GM15510 (cell line): ENCODE data around the gene PLPP1.

Source experiments
- POLR2A ChIP-seq: IDR thresholded peaks from 3 replicates; pipeline ENCODE4 v1.6.1; 2011; ENCODE audit warnings: borderline replicate concordance; ENCODE audit not compliant: insufficient read length; ENCODE audit errors: extremely low read depth

PLPP1 gene

GRCh38 chr5:55441107-55441771 is 93.5 kb downstream of the PLPP1 start:
- no peak for TF ChIP-seq POLR2A

DNA sequence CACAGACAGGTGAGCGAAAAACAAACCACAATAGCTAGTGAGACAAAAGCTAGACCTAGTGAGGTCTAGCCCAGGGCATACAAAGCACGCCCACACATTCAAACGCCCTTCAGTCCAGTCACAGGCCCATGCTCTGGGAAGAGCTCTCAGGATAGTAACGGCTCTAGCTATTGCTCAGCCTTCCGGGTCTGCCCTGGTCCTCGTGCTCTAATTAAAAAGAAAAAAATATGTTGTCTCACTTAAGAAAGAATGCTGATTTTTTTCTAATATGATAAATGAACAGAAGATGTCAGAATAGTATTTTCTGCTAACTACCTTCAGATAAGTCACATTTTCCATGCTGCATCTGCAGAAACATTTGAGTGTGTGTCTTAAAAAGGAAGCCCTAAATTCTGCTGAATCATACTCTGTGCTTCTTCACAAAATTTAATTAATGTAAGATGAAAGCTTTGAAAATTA is 94.5 kb downstream of the PLPP1 start:
- no peak for TF ChIP-seq POLR2A

GRCh38 chr5:55438998-55439397 is 95.8 kb downstream of the PLPP1 start:
- TF ChIP-seq POLR2A, result no peak

DNA sequence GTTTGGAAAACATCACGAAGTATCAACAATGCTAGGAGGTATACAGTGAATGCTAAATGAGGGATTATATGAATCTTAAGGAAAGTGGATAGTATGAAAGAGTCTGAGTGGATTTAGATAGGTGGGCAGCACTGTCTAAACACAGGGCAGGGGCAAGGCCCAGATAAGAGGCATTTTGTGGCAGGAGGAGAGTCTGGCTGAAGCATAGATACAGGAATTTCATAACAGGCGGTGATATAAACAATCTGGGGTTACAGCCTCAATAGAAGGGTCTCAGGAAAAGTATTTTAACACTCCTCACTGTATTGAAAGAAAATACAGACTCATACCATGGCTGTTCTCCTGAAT is 96.9 kb downstream of the PLPP1 start:
- TF ChIP-seq POLR2A, result no peak

GRCh38 chr5:55437452-55437851 is 97.3 kb downstream of the PLPP1 start:
- no peak for TF ChIP-seq POLR2A

GRCh38 chr5:55432549-55432948 is 102.2 kb downstream of the PLPP1 start:
- TF ChIP-seq POLR2A, result no peak

GRCh38 chr5:55429613-55430253 is 105.0 kb downstream of the PLPP1 start:
- TF ChIP-seq POLR2A, result no peak

DNA sequence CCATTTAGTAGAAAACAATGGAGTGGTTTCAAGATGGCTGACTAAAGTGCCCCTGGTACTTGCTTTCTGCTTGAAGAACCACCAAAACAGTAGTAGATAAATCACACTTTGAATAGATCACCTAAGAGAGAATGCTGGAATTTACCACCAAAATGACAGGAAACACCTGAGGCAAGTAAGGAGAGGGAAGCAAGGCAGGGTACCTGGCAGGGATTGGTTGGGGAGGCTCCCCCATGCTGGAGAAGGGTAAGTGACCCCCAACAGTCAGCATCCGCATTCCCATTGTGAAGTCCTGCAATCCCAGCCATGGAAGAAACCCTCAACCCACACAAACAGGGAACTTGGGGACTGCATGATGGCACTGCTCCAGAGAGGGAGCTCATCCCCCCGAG is 105.5 kb downstream of the PLPP1 start:
- no peak for TF ChIP-seq POLR2A

DNA sequence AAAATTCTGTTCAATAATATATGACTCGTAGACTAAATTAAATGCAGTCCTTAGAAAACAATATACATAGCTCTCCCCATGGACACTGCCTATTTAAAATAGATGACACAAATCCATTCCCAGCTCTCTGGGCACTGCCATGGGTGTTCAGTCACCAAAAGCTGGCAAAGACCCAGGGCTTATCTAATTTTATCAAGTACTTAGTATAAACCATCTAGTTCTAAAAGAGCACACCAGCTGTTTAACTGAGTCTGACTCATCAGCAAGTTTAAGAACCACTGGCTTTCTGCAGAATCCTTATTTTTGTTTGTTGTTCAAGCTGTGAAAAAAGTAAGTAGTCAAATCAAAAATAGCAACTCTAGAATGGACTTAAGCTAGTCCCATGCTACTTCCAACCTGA is 107.6 kb downstream of the PLPP1 start:
- no peak for TF ChIP-seq POLR2A

GRCh38 chr5:55426455-55426854 is 108.3 kb downstream of the PLPP1 start:
- no peak for TF ChIP-seq POLR2A

GRCh38 chr5:55421074-55421529 is 113.7 kb downstream of the PLPP1 start:
- TF ChIP-seq POLR2A, result no peak

GRCh38 chr5:55418994-55419968 is 115.5 kb downstream of the PLPP1 start:
- TF ChIP-seq POLR2A, result no peak

- no peak for TF ChIP-seq POLR2A
Measured at GRCh38 chr5:55416306-55416705, 118.5 kb downstream of the PLPP1 start.

DNA sequence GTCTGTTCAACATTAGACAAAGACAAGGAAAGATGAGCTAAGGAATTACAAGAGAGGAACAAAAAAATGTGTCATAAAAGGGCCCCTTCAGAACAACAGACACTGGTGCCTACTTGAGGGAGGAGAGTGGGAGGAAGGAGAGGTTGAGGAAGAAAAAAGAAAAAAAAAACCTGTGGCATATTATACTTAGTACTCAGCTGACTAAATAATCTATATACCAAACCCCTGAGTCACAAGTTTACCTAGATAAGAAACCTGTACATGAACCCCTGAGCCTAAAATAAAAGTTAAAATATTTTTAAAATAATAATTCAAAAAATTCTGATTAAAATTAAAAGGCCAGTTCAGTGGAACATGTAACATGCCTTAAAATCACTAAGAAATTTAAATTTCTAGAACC is 119.7 kb downstream of the PLPP1 start:
- no peak for TF ChIP-seq POLR2A

GRCh38 chr5:55413644-55414043 is 121.1 kb downstream of the PLPP1 start:
- TF ChIP-seq POLR2A, result no peak
